ENCODE results near the gene KRT73. TPM values are rescaled to one million over a fixed set of nuclear protein-coding genes. Genes with fewer than 3 reads are reported as not detected.
A peak's percentile ranks its signal among the peaks of the same experiment; 100 is the strongest.

The KRT73 gene
- total and polyA plus RNA-seq, 2 of the 8 experiments (the other 6 are each of a cell fraction or from before 2014, with no cell fraction given) = not detected

DNA sequence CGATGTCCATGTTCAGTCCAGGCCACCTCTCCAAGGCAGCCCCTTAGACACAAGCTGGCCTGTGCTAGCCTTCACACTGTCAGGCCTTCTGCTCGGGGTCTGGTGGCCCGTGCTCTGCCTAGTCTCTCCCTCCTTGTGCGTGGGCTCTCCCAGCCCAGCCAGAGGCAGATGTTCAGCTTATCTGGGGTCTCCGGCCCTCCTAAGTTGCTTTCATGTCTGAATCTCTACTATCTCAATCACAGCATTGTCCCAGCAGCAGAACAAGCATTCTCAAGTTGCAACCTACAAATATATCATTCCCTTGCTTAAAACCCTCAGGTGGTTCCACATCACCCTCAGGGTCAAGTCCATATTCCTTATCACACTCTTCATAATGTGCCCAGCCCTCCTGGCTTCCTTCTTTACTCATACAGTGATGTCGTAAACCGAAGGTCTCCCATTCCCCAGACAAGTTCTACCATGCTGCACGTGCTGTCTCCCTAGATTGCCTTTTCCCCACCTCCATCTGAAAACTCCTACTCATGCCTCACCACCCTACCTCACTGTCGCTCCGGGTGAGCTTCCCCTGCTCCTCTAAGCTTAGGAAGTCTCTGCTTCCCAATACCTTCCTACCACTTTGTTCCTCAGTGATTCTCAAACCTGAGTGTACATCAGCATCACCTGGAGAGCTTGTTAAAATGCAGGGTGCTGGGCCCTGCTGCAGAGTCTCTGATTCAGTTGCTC lies 1.5 kb downstream of the KRT73 start:
- no peak overlapping the region for H4K8ac ChIP-seq (ENCODE audit: extremely low read depth, insufficient read depth, low read length)
- H3K9ac ChIP-seq (replicated peaks in 1 of 4; ENCODE audit: extremely low read depth in 1 of 4, low read depth in 3 of 4, low read length in 3 of 4) = no peak overlapping the region
- no peak overlapping the region for H3K23ac ChIP-seq (ENCODE audit: insufficient read length)
- H3K56ac ChIP-seq (replicated peaks; ENCODE audit: insufficient read length, low read depth, low read length) = no peak overlapping the region
- no peak overlapping the region for H2BK20ac ChIP-seq (ENCODE audit: low read length)
- no peak overlapping the region for H3K14ac ChIP-seq (ENCODE audit: insufficient read length)
- H4K20me1 ChIP-seq (replicated peaks in 1 of 2; ENCODE audit: control insufficient read depth in 1 of 2, insufficient read depth in 2 of 2, low read length in 2 of 2) = no peaks in the 10 kb centered on the region
- no peak overlapping the region for H2AK5ac ChIP-seq (ENCODE audit: low read depth, low read length)
- DNase-seq (ENCODE audit: low read depth in 1 of 2, low spot score in 2 of 2) = peak in 1 of 2 experiments; percentile 13
- H4K91ac ChIP-seq (replicated peaks; ENCODE audit: insufficient read length, low read length) = no peak overlapping the region
- 90% methylated on average over 10 of the region's 10 CpGs; no CpG with 5 or more reads in 1 of the 2 experiments for WGBS, 2 experiments (ENCODE audit: extremely low coverage in 1 of 2, insufficient coverage in 1 of 2, insufficient read length in 1 of 2, insufficient replicate concordance in 2 of 2, low coverage in 1 of 2, low lambda C conversion rate in 2 of 2, missing lambda C conversion rate in 1 of 2)
- H3K4me3 ChIP-seq (ENCODE audit: extremely low read depth in 1 of 4, insufficient read depth in 2 of 4, low read depth in 3 of 4, low read length in 4 of 4) = no peak overlapping the region
- H4K5ac ChIP-seq (ENCODE audit: insufficient read length, low read depth, low read length) = no peak overlapping the region
- no peaks in the 10 kb centered on the region for H3K79me2 ChIP-seq (ENCODE audit: control insufficient read depth in 1 of 2, insufficient read depth in 2 of 2, low read length in 2 of 2)
- no peaks in the 10 kb centered on the region for H3K79me1 ChIP-seq (ENCODE audit: low read depth, low read length)
- H3K36me3 ChIP-seq (ENCODE audit: control insufficient read depth in 2 of 4, insufficient read depth in 4 of 4, low read length in 3 of 4) = no peaks in the 10 kb centered on the region
- no peak overlapping the region for H3K27ac ChIP-seq (ENCODE audit: low read depth, low read length)
- H2BK12ac ChIP-seq (ENCODE audit: low read depth, low read length) = no peak overlapping the region
- no peaks in the 10 kb centered on the region for H3K9me3 ChIP-seq (ENCODE audit: insufficient read depth in 2 of 2, low read depth in 1 of 2, low read length in 1 of 2)
- POLR2A ChIA-PET (ENCODE audit: partially characterized antibody) = no interaction called here
- no peak overlapping the region for H2BK5ac ChIP-seq (ENCODE audit: low read depth, low read length)
- no peak overlapping the region for H2BK15ac ChIP-seq (ENCODE audit: low read length)
- H3K27me3 ChIP-seq (replicated peaks in 1 of 4; ENCODE audit: control insufficient read depth in 3 of 4, extremely low read depth in 1 of 4, insufficient read depth in 3 of 4, low read length in 3 of 4) = no peaks in the 10 kb centered on the region
- H3K4me1 ChIP-seq (replicated peaks in 1 of 4; ENCODE audit: control insufficient read depth in 3 of 4, insufficient read depth in 4 of 4, low read length in 3 of 4) = no peaks in the 10 kb centered on the region; a peak in 1 of 7 replicates
- H3K18ac ChIP-seq (ENCODE audit: extremely low read depth, low read length) = no peak overlapping the region
- no peak for FAIRE-seq
- no peaks in the 10 kb centered on the region for H3K23me2 ChIP-seq (ENCODE audit: low read depth, low read length)
- no peak overlapping the region for H2AFZ ChIP-seq (ENCODE audit: low read length)
- no peak overlapping the region for H3K4ac ChIP-seq (replicated peaks; ENCODE audit: insufficient read length, low read depth, low read length)
- no peak overlapping the region for H2BK120ac ChIP-seq (replicated peaks; ENCODE audit: low read depth, low read length)
- H3K4me2 ChIP-seq (ENCODE audit: insufficient read depth in 1 of 2, low read depth in 2 of 2, low read length in 2 of 2) = no peak overlapping the region
- CTCF ChIA-PET (ENCODE audit: partially characterized antibody) = interaction anchor here (1.0 to 2.8 kb wide), 6 partner anchors 34 to 371 kb away, joined by 3 to 8 read pairs (median 5); no protein-coding TSS in a partner anchor
- TF ChIP-seq TCF12 (IDR thresholded peaks at IDR 0.05; ENCODE audit: low read depth, low read length) = no peak
- TF ChIP-seq NANOG (IDR thresholded peaks at IDR 0.05; ENCODE audit: insufficient read depth, low read depth, low read length, poor library complexity, severe bottlenecking) = no peak
- TF ChIP-seq BCL11A (IDR thresholded peaks at IDR 0.05; ENCODE audit: low read depth in 2 of 2, low read length in 2 of 2) = no peak
- TF ChIP-seq RNF2 (IDR thresholded peaks at IDR 0.05; ENCODE audit: borderline replicate concordance, low read depth, low read length, missing control alignments, poor library complexity, severe bottlenecking) = no peak
- TF ChIP-seq SP4 (IDR thresholded peaks at IDR 0.05; ENCODE audit: low read length) = no peak
- TF ChIP-seq ATF3 (IDR thresholded peaks at IDR 0.05; ENCODE audit: insufficient read depth, low read depth, low read length) = no peak
- TF ChIP-seq RAD21 (IDR thresholded peaks at IDR 0.05 in 1 of 2, conservative IDR thresholded peaks at IDR 0.05 in 1 of 2; ENCODE audit: low read depth in 2 of 2, low read length in 2 of 2) = no peak
- TF ChIP-seq EZH2 (IDR thresholded peaks at IDR 0.05; ENCODE audit: low read depth, low read length, severe bottlenecking) = no peak
- TF ChIP-seq POLR2AphosphoS5 (IDR thresholded peaks at IDR 0.05; ENCODE audit: low read depth, low read length) = no peak
- TF ChIP-seq JUND (IDR thresholded peaks at IDR 0.05; ENCODE audit: low read length) = no peak
- TF ChIP-seq KDM1A (IDR thresholded peaks at IDR 0.05; ENCODE audit: borderline replicate concordance, low read length) = no peak
- no peak for TF ChIP-seq TAF1 (IDR thresholded peaks at IDR 0.05; ENCODE audit: low read depth, low read length)

Measured in H1 (cell line).